Dermis lymphatic vessel endothelial cell (primary cell): ENCODE measurements around the gene FNDC10. TPM values are rescaled to one million over a fixed set of nuclear protein-coding genes. Genes with fewer than 3 reads are reported as not detected.

Experiments used
- total RNA-seq: library from RNA; depleted of rRNA; stranded (reverse); fragments of >200 nt; gene quantifications from 2 replicates; pipeline ENCODE4 v1.2.1, GENCODE V29; 2014

FNDC10 gene
- total RNA-seq, result 0.60 and 0.65 TPM in 2 replicates

GRCh38 chr1:1599935-1600860 lies at the start of gene FNDC10:
Gene FNDC10 (minus strand): TSS chr1:1600135. CDS start chr1:1600015, 120 bp downstream.

GRCh38 chr1:1631782-1632420 lies 32.0 kb upstream of the FNDC10 start, which contains the start of gene MMP23B:
Gene MMP23B (plus strand): TSS chr1:1632173. CDS start chr1:1632219, 46 bp downstream.

GRCh38 chr1:1615256-1616044 lies 15.5 kb upstream of the FNDC10 start, which contains the start of gene MIB2:
Gene MIB2 (plus strand): TSS chr1:1615500. CDS start chr1:1623453, 7,953 bp downstream.

GRCh38 chr1:1574721-1575537 lies 25.0 kb downstream of the FNDC10 start, which contains the start of gene SSU72:
Gene SSU72 (minus strand): TSS chr1:1574863. CDS start chr1:1574557, 306 bp downstream.

Other genes starting within 250 kb of the FNDC10 start
- 0.09 and 0.98 TPM in 2 replicates for gene MXRA8, start 241.6 kb downstream of the FNDC10 start, total RNA-seq
- 67.6 and 68.1 TPM in 2 replicates for gene AURKAIP1, start 224.9 kb downstream of the FNDC10 start, total RNA-seq
- 68.4 and 96.8 TPM in 2 replicates for gene CCNL2, start 200.8 kb downstream of the FNDC10 start, total RNA-seq
- 86.6 and 91.1 TPM in 2 replicates for gene MRPL20, start 192.8 kb downstream of the FNDC10 start, total RNA-seq
- 0.11 and 0.34 TPM in 2 replicates for gene ANKRD65, start 178.9 kb downstream of the FNDC10 start, total RNA-seq
- gene VWA1, start 164.4 kb downstream of the FNDC10 start, total RNA-seq, result 4.2 and 13.1 TPM in 2 replicates
- 0.11 and 0.52 TPM in 2 replicates for gene ATAD3C, start 150.4 kb downstream of the FNDC10 start, total RNA-seq
- 12.4 and 20.0 TPM in 2 replicates for gene ATAD3B, start 128.4 kb downstream of the FNDC10 start, total RNA-seq
- gene ATAD3A, start 88.0 kb downstream of the FNDC10 start, total RNA-seq, result 13.1 and 19.4 TPM in 2 replicates
- gene TMEM240, start 59.5 kb downstream of the FNDC10 start, total RNA-seq, result 1.2 TPM in 2 replicates
- 54.4 and 54.6 TPM in 2 replicates for gene SSU72, start 25.3 kb downstream of the FNDC10 start, total RNA-seq
- gene MIB2, start 15.4 kb upstream of the FNDC10 start, total RNA-seq, result 33.8 and 35.0 TPM in 2 replicates
- 0.17 and 1.1 TPM in 2 replicates for gene MMP23B, start 32.0 kb upstream of the FNDC10 start, total RNA-seq
- 7.0 and 9.7 TPM in 2 replicates for gene CDK11B, start 58.9 kb upstream of the FNDC10 start, total RNA-seq
- gene SLC35E2B, start 92.7 kb upstream of the FNDC10 start, total RNA-seq, result 29.0 and 35.9 TPM in 2 replicates
- 9.5 and 11.0 TPM in 2 replicates for gene CDK11A, start 124.2 kb upstream of the FNDC10 start, total RNA-seq
- 28.9 and 31.5 TPM in 2 replicates for gene NADK, start 178.3 kb upstream of the FNDC10 start, total RNA-seq